Heart right ventricle (tissue), 16 donors: Measurements from ENCODE around the gene TGFB2. TPM values are rescaled to one million over a fixed set of nuclear protein-coding genes. Genes with fewer than 3 reads are reported as not detected.

ENCODE experiments used
- ATAC-seq, 8 donors: fragments of 200-7000 bp; cut with Tn5 transposase; one replicate each; pipeline ENCODE4 v1.9.1; 2020; ENCODE audit warnings: mild to moderate bottlenecking in 8 of 8, moderate library complexity in 8 of 8, moderate number of reproducible peaks in 1 of 8
- DNase-seq, 2 donors: peaks; one replicate each; pipeline ENCODE4 v3.0.0-alpha.2; 2020
- H3K27ac ChIP-seq, 10 donors: fragments of 200-600 bp; sonication (generic) in 2 of 10; one replicate each; pipeline versions ENCODE4 v1.5.0 to v1.8.0; 2020 to 2022; ENCODE audit warnings: mild to moderate bottlenecking in 3 of 10
- H3K27me3 ChIP-seq, 7 donors: fragments of 200-600 bp; one replicate each; pipeline ENCODE4 v1.8.0; 2021 to 2022; ENCODE audit warnings: mild to moderate bottlenecking in 2 of 7
- H3K36me3 ChIP-seq, 9 donors: fragments of 200-600 bp; sonication (generic) in 1 of 9; one replicate each; pipeline versions ENCODE4 v1.5.0 to v1.8.0; 2020 to 2022; ENCODE audit warnings: mild to moderate bottlenecking in 2 of 9
- H3K4me1 ChIP-seq, 9 donors: fragments of 200-600 bp; sonication (generic) in 1 of 9; one replicate each; pipeline versions ENCODE4 v1.5.0 to v1.8.0; 2020 to 2022; ENCODE audit warnings: mild to moderate bottlenecking in 4 of 9
- H3K4me3 ChIP-seq, 10 donors: fragments of 200-600 bp; sonication (generic) in 2 of 10; one replicate each; pipeline versions ENCODE4 v1.5.0 to v1.8.0; 2020 to 2022; ENCODE audit warnings: mild to moderate bottlenecking in 7 of 10, moderate library complexity in 2 of 10
- H3K9me3 ChIP-seq, 11 donors: fragments of 200-600 bp in 10 of 11; sonication (generic) in 2 of 11; one replicate each; pipeline versions ENCODE4 v1.5.0 to v1.8.0; 2013 to 2022; ENCODE audit warnings: mild to moderate bottlenecking in 2 of 11, control low read depth in 1 of 11, moderate library complexity in 1 of 11
- WGBS, 2 donors: extraction: QIAGEN DNeasy Blood & Tissue Kit; methylation state at CpG; one replicate each; pipeline ENCODE4 v1.1.7; 2013; ENCODE audit warnings: inconsistent platforms in 1 of 2; 5-methylcytosine and 5-hydroxymethylcytosine counted together
- intact Hi-C, 10 donors: fragments of 100-400 bp; cut with DNase I; formaldehyde crosslinking; loops; one replicate each; pipeline versions ENCODE4 v1.11.1 to v1.14.2; 2022
- polyA plus RNA-seq, 2 donors: library from polyadenylated mRNA; stranded (reverse); fragments of 200-250 nt; gene quantifications; one replicate each; pipeline ENCODE4 v1.2.3, GENCODE V29; 2013
- total RNA-seq, 10 donors: library from RNA; stranded (reverse); fragmentation: NEBNext Ultra II Directional in 3 of 10; extraction: Animal tissue kit (Norgen Biotek cat#: 25700) in 3 of 10; gene quantifications; one replicate each; pipeline versions ENCODE4 v1.2.1 to v1.2.4, GENCODE V29; 2021 to 2023
- TF ChIP-seq, protein P1 (sequence below), 9 donors: fragments of 200-600 bp; sonication (generic) in 2 of 9; IDR thresholded peaks; one replicate each; pipeline versions ENCODE4 v1.5.0 to v1.8.0; 2021 to 2022; ENCODE audit warnings: antibody characterized with exemption in 9 of 9, mild to moderate bottlenecking in 5 of 9, moderate library complexity in 1 of 9
- donor health status: Arrhythmogenic right ventricular cardiomyopathy.
- donor health status: ischemic (EF 13 %, LVEDD 7.1; RV severe dilation, severe dysfunction).
- donor health status: healthy with polysubstance abuse.
- donor health status: DM: no; HTN: yes; CAD: no.
- donor health status: DM: no; HTN: no; CAD: no.
- donor health status: ischemic (EF 25% LVEDD 6.9; RV normal size, moderate dysfunction).
- donor health status: ischemic (EF 25% LVEDD 5.7; RV mildly dilated, moderate dysfunction).
- donor health status: healthy.
- donor health status: DM: yes; HTN: yes; CAD: no.
- donor health status: Ischemic cardiomyopathy.
- donor health status: ischemic (EF 35%, LVEDD 5.7; RV mildly dilated, moderate dysfunction).
- donor health status: nonischemic (EF 11% LVEDD 7.7; RV severe dilation, severe dysfunction).
- donor health status: DM: yes; HTN: yes; CAD: no.
- donor health status: PGD.
- donor health status: ischemic (EF 29% LVEDD 5.4; RV normal size, mild dysfunction).
- donor health status: nonischemic (EF 23%, LVEDD 6.1; RV moderate dilation, normal function).

The TGFB2 gene
- total and polyA plus RNA-seq, 12 donors: 0.51 to 63.3 (median 4.8) TPM

GRCh38 chr1:218429301-218429700 lies 84.2 kb downstream of the TGFB2 start:
- Histone ChIP-seq H3K4me3 (no peak overlapping the region), H3K27ac (no peak overlapping the region), H3K4me1 (peaks cover 0 to 40% (median 7%) of the 10 kb centered on the region in 9 donors), H3K36me3 (peaks cover 0 to 5% (median 0%) of the 10 kb centered on the region in 9 donors), H3K9me3 (peaks cover 0 to 3% (median 0%) of the 10 kb centered on the region in 11 donors), H3K27me3 (no peaks in the 10 kb centered on the region)
- TF ChIP-seq, protein P1, sequence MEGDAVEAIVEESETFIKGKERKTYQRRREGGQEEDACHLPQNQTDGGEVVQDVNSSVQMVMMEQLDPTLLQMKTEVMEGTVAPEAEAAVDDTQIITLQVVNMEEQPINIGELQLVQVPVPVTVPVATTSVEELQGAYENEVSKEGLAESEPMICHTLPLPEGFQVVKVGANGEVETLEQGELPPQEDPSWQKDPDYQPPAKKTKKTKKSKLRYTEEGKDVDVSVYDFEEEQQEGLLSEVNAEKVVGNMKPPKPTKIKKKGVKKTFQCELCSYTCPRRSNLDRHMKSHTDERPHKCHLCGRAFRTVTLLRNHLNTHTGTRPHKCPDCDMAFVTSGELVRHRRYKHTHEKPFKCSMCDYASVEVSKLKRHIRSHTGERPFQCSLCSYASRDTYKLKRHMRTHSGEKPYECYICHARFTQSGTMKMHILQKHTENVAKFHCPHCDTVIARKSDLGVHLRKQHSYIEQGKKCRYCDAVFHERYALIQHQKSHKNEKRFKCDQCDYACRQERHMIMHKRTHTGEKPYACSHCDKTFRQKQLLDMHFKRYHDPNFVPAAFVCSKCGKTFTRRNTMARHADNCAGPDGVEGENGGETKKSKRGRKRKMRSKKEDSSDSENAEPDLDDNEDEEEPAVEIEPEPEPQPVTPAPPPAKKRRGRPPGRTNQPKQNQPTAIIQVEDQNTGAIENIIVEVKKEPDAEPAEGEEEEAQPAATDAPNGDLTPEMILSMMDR (IDR thresholded peaks at IDR 0.05): no peak
- ATAC-seq (no peak), DNase-seq (no peak)
- intact Hi-C loops: no loop called here

DNA sequence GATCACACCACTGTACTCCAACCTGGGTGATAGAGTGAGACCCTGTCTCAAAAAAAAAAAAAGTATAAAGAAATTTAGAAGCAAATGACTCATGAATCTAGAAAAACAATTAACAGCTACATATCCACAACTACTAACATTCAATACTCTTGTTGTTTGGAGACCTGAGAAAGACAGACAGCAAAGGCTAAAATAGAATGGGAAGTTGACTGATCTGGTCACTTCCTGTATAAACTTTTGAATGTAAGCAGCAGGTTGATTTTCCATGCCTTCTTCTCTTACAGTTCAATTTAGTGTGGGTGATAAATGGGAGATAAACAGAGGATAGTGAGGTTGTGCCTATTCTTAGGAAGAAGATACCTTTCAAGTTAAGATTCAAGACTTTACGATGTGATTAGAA lies 85.2 kb downstream of the TGFB2 start:
- no peak for ATAC-seq
- no peak for DNase-seq
- Histone ChIP-seq H3K36me3 (peaks cover 0 to 16% (median 0%) of the 10 kb centered on the region in 9 donors), H3K4me3 (no peak overlapping the region), H3K4me1 (peaks cover 0 to 48% (median 7%) of the 10 kb centered on the region in 9 donors), H3K9me3 (peaks cover 0 to 3% (median 0%) of the 10 kb centered on the region in 11 donors), H3K27ac (peak overlapping the region in 3 of 10 donors; percentile 12 to 58 (median 37)), H3K27me3 (no peaks in the 10 kb centered on the region)
- TF ChIP-seq, protein P1 (IDR thresholded peaks at IDR 0.05): no peak
- intact Hi-C loops: no loop called here
- 94 to 95% methylated on average over 1 of the region's 1 CpG for WGBS, 2 donors

DNA sequence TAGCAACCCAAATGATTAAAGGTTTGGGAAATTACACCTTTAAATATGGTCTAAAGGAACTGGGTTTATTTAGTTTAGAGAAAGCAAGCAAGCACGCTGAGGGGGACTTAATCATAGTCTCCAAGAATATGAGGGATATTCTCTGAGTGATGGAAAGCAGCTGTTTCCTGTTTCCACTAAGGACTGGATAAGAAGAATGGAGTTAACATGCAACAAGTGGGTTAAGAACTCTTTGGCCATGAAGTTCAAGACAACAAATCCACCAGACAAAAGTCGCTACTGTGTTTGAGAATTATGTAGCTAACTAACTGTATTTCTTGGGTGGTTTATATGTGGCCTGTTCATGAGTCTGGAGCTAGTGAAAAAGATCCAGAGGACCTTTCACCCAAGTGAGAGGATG lies 85.7 kb downstream of the TGFB2 start:
- TF ChIP-seq, protein P1 (IDR thresholded peaks at IDR 0.05): no peak
- ATAC-seq (peak in 6 of 8 donors; percentile 31 to 66 (median 54)), DNase-seq (peak in 1 of 2 donors; percentile 12)
- Histone ChIP-seq H3K4me1 (peaks cover 0 to 51% (median 7%) of the 10 kb centered on the region in 9 donors), H3K9me3 (peaks cover 0 to 3% (median 0%) of the 10 kb centered on the region in 11 donors), H3K27ac (peak overlapping the region in 5 of 10 donors; percentile 4 to 58 (median 33)), H3K36me3 (peaks cover 0 to 21% (median 0%) of the 10 kb centered on the region in 9 donors), H3K27me3 (no peaks in the 10 kb centered on the region), H3K4me3 (no peak overlapping the region)
- intact Hi-C loops: no loop called here
- 54 to 77% methylated on average over 2 of the region's 2 CpGs for WGBS, 2 donors

DNA sequence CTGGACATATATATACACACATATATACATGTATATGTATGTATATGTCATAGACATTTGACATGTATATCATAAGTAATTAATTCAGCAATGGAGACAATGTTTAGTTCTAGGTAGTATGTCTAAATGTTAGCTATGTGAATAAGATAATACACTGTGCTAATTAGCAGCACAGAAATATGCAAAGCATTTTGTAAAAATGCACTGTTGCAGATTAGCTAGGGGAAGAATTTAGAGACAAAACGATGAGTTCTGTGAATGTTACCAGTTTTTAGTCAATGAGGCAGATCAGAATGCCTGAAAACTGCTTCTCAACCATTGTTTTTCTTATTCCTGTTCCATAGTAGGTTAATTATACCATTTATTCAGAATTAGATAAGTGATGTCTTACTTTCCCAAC lies 86.3 kb downstream of the TGFB2 start:
- 67 to 70% methylated on average over 1 of the region's 1 CpG for WGBS, 2 donors
- no peak overlapping the region for H3K4me3 ChIP-seq
- peak overlapping the region in 4 of 10 donors; percentile 4 to 58 (median 24) for H3K27ac ChIP-seq
- peaks cover 0 to 27% (median 0%) of the 10 kb centered on the region in 9 donors for H3K36me3 ChIP-seq
- peaks cover 0 to 46% (median 5%) of the 10 kb centered on the region in 9 donors for H3K4me1 ChIP-seq
- ATAC-seq: no peak
- DNase-seq: no peak
- no peaks in the 10 kb centered on the region for H3K27me3 ChIP-seq
- TF ChIP-seq, protein P1 (IDR thresholded peaks at IDR 0.05): no peak
- peaks cover 0 to 3% (median 0%) of the 10 kb centered on the region in 11 donors for H3K9me3 ChIP-seq
- intact Hi-C loops: no loop called here
